Stimulated activated CD8-positive, alpha-beta memory T cell treated with anti-CD3 and anti-CD28 coated beads, Interleukin-15, amount 100 ng/mL, for 4 hours (primary cell): ENCODE measurements around the gene LTK.
"Not testable (repeated sequence)": the region's sequence is repeated elsewhere in the genome, so short reads cannot be mapped to it uniquely, and the experiment has no call there.

Experiments
- DNase-seq, 2 donors: peaks; one replicate each; pipeline ENCODE4 v3.0.0-alpha.2; 2020; ENCODE audit warnings: low read depth in 2 of 2

Gene LTK

DNA sequence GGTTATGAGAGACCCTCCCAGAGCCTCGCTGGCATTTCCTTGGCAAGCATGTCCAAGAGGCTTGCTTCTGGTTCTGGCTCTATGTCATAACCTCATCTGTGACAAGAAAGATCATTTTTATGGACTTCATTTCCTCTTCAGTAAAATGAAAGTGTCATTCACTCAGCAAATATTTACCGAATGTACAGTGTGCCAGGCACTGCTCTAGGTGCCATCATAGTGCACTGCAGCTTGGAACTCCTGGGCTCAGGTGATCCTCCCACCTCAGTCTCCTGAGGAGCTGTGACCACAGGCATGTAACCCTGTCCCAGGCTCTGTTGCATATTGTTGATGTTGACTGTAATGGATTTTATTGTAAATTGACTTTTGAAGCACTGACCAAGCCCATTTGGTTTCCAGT is 38.7 kb downstream of the LTK start:
- no peak for DNase-seq

DNA sequence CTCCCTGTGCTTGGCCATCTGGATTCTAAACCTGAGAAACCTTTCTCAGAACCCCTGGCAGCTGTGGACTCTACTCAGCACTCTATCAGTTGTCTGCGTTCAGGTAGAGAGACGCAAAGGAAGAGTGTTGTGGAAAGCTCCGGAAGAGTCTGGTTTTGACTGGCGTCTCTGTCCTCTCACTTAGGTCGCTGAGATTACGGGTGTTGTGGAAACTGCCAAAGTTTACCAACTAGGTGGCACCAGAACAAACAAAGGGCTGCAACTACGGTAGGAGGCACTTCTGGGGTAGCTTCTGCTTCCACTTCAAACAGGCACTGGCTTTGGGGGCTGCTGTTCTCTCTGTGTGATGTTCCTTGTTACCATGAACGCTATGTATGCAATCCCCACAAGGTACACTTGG is 39.2 kb downstream of the LTK start:
- no peak for DNase-seq

DNA sequence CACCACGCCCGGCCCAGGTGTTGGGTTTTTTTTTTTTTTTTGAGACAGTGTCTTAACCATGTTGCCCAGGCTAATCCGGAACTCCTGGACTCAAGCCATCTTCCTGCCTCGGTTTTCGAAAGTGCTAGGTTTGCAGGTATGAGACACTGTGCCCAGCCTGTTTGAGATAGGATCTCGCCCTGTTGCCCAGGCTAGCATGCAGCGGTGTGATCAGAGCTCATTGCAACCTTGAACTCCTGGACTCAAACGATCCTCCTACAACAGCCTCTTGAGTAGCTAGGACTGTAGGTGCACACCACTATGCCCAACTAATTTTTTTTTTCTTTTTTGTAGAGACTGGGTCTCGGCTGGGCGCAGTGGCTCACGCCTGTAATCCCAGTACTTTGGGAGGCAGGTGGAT is 40.2 kb downstream of the LTK start:
- no peak for DNase-seq

DNA sequence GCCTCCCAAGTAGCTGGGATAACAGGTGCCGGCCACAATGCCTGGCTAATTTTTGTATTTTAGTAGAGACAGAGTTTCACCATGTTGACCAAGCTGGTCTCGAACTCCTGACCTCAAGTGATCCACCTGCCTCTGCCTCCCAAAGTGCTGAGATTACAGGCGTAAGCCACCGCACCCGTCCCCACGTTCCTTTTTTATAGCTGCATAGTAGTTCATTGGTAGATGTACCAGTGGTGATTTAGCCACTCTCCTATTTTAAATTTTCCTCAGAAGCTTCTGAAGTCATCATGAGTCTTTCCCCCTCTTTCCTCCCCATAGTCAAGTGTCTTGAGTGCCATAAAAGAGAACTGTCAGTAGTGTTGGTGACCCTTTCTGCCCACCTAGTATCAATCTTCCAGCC is 44.0 kb downstream of the LTK start:
- DNase-seq: not testable (repeated sequence)

DNA sequence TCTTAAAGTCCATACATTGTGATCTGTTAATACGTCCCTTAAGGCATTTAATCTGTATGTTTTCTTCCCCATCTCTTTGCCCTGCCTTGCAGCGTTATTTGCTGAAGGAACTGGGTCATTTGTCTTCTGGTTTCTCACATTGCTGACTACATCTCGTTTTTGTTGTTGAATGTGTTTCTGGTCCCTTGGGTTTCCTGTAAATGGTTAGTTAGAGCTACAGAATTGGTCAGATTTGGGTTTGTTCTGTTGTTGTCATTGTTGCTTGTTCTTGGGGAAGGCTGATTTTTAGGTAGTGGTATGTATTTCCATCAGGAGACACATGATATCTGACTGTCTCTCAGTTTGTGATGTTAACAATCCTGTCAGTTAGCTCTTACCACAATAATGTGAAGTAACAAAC is 46.9 kb downstream of the LTK start:
- no peak for DNase-seq

DNA sequence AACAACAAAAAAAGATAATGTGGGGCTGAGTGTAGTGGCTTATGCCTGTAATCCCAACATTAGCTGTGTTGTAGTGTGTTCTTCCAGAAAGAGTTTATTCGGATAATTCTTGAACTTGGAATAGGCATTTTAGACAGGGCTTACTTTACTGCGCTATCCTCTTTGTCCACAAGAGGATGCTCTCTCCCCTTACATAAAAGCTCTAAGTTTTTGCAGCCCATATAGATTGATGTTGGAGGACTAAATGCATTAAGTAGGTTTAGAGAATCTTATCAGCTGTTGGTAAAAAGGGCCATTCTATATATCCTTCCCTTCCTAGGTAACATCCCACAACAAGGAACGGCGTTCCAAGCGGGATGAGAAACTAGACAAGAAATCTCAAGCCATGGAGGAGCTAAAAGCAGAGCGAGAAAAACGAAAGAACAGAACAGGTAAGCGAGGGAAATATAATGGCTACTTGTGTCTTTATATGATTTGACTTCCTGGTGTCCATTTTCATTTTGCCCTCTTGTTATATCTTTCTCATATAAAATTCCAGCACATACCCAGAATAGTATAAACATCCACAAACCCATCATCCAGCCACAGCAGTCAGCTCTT is 47.7 kb downstream of the LTK start:
- DNase-seq: no peak

DNA sequence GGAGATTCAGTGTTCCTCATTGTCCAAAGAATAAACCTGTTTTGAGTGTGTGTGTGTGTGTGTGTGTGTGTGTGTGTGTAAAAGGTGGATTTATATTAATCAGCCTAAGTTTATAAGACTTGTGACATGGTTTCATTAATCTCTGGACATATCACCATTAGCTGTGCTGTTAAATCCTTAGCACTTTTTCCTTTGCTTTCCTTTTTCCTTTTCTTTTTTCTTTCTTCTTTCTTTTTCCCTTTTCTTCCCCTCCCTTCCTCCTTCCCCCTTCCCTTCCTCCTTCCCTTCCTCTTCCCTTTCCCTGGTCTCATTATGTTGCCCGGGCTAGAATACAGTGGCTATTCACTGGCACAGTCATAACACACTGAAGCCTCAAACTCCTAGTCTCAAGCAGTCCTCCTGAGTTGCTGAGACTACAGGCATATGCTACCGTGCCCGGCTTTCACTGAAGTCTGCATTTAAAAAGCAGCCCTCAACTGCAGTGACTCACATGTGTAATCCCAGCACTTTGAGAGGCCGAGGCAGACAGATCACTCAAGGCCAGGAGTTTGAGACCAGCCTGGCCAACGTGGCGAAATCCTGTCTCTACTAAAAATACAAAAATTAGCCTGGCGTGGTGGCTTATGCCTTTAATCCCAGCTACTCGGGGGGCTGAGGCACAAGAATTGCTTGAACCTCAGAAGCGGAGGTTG is 48.6 kb downstream of the LTK start:
- no peak for DNase-seq

DNA sequence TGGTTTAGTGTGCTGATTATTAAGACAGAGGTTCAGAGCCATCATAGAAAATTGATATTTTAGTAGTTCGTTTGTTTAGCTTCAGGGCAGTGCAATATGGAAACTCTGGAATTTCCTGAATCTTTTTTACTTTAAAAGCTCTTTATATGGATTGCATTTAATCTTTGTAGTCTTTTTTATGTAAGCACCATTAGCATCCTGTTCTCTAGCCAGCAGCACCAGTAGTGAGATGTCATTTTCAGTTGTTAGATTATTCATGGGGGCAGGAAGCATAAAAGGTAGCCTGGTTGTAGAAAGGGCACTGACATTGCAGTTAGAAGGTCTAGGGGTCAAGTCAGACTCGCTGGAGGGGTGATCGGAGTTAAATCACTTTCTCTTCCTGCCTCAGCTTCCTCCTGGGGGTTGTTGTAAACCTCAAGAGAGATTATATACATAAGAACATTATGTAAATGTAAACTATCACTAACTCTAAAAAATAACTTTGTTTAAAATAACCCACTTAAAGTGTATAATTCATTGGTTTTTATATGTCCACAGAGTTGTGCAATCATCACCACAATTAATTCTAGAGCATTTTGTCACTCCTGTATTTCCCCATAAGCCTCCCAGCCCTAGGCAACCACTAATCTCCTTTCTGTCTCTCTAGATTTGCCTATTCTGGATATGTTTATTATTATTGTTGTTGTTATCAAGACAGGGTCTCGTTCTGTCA is 51.4 kb downstream of the LTK start:
- no peak for DNase-seq
